RPMI8226 (cell line): ENCODE data around the gene ABCB1.
"Not testable (repeated sequence)": the region's sequence is repeated elsewhere in the genome, so short reads cannot be mapped to it uniquely, and the experiment has no call there.

Experiments used
- DNase-seq: peaks from one replicate; pipeline ENCODE4 v3.0.0-alpha.2; 2015

The ABCB1 gene

DNA sequence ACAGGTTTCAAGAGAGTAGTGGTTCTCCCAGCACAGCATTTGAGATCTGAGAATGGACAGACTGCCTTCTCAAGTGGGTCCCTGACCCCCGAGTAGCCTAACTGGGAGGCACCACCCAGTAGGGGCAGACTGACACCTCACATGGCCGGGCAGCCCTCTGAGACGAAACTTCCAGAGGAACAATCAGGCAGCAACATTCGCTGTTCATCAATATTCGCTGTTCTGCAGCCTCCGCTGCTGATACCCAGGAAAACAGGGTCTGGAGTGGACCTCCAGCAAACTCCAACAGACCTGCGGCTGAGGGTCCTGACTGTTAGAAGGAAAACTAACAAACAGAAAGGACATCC is 135.2 kb downstream of the ABCB1 start:
- DNase-seq: not testable (repeated sequence)

DNA sequence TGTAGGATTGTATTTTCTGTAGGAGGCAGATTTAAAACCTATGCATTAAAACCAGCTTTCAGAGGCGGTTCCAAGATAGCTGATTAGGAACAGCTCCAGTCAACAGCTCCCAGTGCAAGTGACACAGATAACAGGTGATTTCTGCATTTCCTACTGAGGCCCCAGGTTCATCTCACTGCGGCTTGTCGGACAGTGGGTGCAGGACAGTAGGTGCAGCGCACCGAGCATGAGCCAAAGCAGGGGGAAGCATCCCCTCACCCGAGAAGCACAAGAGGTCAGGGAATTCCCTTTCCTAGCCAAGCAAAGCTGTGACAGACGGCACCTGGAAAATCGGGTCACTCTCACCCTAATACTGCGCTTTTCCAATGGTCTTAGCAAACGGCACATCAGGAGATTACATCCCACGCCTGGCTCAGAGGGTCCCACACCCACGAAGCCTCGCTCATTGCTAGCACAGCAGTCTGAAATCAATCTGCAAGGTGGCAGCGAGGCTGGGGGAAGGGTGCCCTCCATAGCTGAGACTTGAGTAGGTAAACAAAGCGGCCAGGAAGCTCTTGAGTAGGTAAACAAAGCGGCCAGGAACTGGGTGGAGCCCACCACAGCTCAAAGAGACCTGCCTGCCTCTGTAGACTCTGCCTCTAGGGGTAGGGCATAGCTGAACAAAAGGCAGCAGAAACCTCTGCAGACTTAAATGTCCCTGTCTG is 135.7 kb downstream of the ABCB1 start:
- DNase-seq: not testable (repeated sequence)

- DNase-seq: no peak
Measured at GRCh38 chr7:87463982-87464381, 136.7 kb downstream of the ABCB1 start.

- not testable (repeated sequence) for DNase-seq
Measured at GRCh38 chr7:87460444-87460843, 140.2 kb downstream of the ABCB1 start.

DNA sequence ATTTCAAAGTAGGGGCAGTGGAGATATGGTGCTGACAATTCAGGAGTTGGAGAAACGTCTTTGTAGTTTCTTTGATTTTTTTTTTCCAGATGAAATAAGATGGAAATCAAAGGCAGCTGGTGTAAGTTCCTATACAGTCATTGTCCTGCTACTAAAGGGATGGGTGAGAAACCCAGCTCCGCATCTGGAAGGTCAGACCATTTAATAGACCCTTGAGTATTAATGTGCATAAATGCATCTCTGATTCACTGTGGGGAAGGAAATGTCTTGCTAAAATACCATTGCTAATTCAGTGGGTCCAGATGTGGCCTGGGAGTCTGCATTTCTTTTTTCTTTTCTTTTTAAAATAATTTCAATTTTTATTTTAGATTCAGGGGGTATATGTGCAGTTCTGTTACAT is 140.7 kb downstream of the ABCB1 start:
- DNase-seq: no peak

GRCh38 chr7:87458148-87458547 is 142.5 kb downstream of the ABCB1 start:
- DNase-seq: no peak

- no peak for DNase-seq
Measured at GRCh38 chr7:87456247-87456646, 144.4 kb downstream of the ABCB1 start.
